ENCODE measurements around the gene CLDN6. TPM values are rescaled to one million over a fixed set of nuclear protein-coding genes. Genes with fewer than 3 reads are reported as not detected.

Gene CLDN6
- total RNA-seq, 1 donor: under 0.01 TPM

DNA sequence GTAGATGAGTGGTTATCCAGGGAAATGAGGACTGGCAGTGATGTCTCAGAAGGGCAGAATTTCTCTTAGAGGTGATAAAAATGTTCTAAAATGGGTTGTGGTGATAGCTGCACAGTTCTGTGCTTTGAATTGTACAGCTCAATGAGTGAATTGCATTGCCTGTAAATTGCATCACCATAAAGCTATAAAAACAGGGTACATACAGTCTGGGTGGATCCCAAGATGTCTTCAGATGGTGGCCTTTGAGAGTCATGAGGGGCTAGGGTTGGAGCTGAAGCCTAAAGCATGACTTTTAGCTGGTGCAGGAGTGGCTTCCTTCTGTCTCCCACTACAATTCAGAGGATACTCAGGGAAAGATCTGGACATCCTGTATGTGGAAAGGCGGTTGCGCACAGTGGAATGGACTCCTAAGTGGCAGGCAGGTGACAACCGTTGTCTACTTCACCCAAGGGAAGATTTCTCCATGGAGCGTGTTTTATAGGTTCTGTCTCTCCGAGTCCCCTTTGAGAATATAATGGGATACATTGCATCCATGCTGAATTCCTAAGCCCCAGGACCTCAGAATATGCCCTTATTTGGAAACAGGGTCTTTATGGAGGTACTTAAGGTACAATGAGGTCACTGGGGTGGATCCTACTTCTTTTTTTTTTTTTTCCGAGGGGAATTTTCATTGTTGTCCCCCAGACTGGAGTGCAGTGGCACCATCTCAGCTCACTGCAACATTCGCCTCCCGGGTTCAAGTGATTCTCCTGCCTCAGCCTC, 45.8 kb upstream of the CLDN6 start:
- no peak for DNase-seq (ENCODE audit: insufficient read length, low spot score, missing footprints)
- Histone ChIP-seq H3K27ac (ENCODE audit: low read depth, low read length) (no peak overlapping the region), H3K4me3 (ENCODE audit: insufficient read depth, low read length) (no peak overlapping the region), H3K27me3 (ENCODE audit: insufficient read depth, low read length) (peaks cover 3% of the 10 kb centered on the region), H3K79me2 (ENCODE audit: insufficient read depth, low read length) (no peaks in the 10 kb centered on the region), H3K9me3 (ENCODE audit: low read depth, low read length) (no peaks in the 10 kb centered on the region), H4K20me1 (ENCODE audit: insufficient read depth, low read length) (no peaks in the 10 kb centered on the region), H3K4me1 (ENCODE audit: insufficient read depth, low read length) (peaks cover 3% of the 10 kb centered on the region), H3K36me3 (ENCODE audit: insufficient read depth, low read length) (no peaks in the 10 kb centered on the region), H2AFZ (ENCODE audit: low read length) (no peak overlapping the region), H3K4me2 (ENCODE audit: insufficient read depth, low read length) (no peak overlapping the region)
- TF ChIP-seq, protein P1, sequence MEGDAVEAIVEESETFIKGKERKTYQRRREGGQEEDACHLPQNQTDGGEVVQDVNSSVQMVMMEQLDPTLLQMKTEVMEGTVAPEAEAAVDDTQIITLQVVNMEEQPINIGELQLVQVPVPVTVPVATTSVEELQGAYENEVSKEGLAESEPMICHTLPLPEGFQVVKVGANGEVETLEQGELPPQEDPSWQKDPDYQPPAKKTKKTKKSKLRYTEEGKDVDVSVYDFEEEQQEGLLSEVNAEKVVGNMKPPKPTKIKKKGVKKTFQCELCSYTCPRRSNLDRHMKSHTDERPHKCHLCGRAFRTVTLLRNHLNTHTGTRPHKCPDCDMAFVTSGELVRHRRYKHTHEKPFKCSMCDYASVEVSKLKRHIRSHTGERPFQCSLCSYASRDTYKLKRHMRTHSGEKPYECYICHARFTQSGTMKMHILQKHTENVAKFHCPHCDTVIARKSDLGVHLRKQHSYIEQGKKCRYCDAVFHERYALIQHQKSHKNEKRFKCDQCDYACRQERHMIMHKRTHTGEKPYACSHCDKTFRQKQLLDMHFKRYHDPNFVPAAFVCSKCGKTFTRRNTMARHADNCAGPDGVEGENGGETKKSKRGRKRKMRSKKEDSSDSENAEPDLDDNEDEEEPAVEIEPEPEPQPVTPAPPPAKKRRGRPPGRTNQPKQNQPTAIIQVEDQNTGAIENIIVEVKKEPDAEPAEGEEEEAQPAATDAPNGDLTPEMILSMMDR (IDR thresholded peaks at IDR 0.05; ENCODE audit: extremely low read depth, low read depth, low read length): no peak

- Histone ChIP-seq H3K9me3 (ENCODE audit: low read depth, low read length) (no peaks in the 10 kb centered on the region), H3K4me3 (ENCODE audit: insufficient read depth, low read length) (no peak overlapping the region), H3K27ac (ENCODE audit: low read depth, low read length) (no peak overlapping the region), H3K4me1 (ENCODE audit: insufficient read depth, low read length) (peaks cover 3% of the 10 kb centered on the region), H4K20me1 (ENCODE audit: insufficient read depth, low read length) (no peaks in the 10 kb centered on the region), H2AFZ (ENCODE audit: low read length) (no peak overlapping the region), H3K36me3 (ENCODE audit: insufficient read depth, low read length) (no peaks in the 10 kb centered on the region), H3K4me2 (ENCODE audit: insufficient read depth, low read length) (no peak overlapping the region), H3K27me3 (ENCODE audit: insufficient read depth, low read length) (peaks cover 3% of the 10 kb centered on the region), H3K79me2 (ENCODE audit: insufficient read depth, low read length) (no peaks in the 10 kb centered on the region)
- TF ChIP-seq, protein P1 (IDR thresholded peaks at IDR 0.05; ENCODE audit: extremely low read depth, low read depth, low read length): no peak
- DNase-seq (ENCODE audit: insufficient read length, low spot score, missing footprints): no peak
Measured at GRCh38 chr16:3062553-3062952, 44.6 kb upstream of the CLDN6 start.

DNA sequence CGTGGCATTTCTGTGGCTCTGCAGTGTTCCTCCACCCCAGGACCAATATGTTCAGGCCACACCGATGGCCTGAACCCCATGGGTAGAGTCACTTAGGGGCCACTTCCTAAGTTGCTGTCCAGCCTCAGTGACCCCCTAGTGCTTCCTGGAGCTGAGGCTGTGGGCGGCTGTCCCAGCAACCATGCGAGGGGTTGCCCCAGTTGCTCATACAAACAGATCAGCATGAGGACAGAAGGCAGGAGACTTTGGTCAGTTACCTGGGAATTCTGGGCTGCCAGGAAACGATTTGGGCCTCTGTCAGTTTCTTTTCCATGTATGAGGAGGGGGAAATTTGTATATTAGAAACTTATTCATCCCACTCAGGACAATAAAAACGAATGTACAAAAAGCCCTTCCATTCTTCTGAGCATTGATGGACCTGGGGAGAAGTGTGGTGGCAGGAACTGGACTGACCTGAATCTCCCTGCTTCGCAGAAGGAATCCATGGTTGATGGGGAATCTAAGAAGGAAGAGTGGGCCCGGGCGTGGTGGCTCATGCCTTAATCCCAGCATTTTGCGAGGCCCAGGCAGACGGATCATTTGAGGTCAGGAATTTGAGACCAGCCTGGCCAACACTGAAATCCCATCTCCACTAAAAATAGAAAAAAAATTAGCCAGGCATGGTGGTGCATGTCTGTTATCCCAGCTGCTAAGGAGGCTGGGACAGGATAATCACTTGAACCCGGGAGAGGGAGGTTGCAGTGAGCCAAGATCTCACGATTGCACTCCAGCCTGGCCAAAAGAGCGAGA, 42.5 kb upstream of the CLDN6 start:
- Histone ChIP-seq H4K20me1 (ENCODE audit: insufficient read depth, low read length) (no peaks in the 10 kb centered on the region), H3K4me3 (ENCODE audit: insufficient read depth, low read length) (no peak overlapping the region), H3K9me3 (ENCODE audit: low read depth, low read length) (no peaks in the 10 kb centered on the region), H3K4me2 (ENCODE audit: insufficient read depth, low read length) (no peak overlapping the region), H3K36me3 (ENCODE audit: insufficient read depth, low read length) (no peaks in the 10 kb centered on the region), H3K27ac (ENCODE audit: low read depth, low read length) (no peak overlapping the region), H3K79me2 (ENCODE audit: insufficient read depth, low read length) (no peaks in the 10 kb centered on the region), H3K27me3 (ENCODE audit: insufficient read depth, low read length) (peaks cover 3% of the 10 kb centered on the region), H2AFZ (ENCODE audit: low read length) (no peak overlapping the region), H3K4me1 (ENCODE audit: insufficient read depth, low read length) (peaks cover 3% of the 10 kb centered on the region)
- TF ChIP-seq, protein P1 (IDR thresholded peaks at IDR 0.05; ENCODE audit: extremely low read depth, low read depth, low read length): no peak
- peak; percentile 79 for DNase-seq (ENCODE audit: insufficient read length, low spot score, missing footprints)

DNA sequence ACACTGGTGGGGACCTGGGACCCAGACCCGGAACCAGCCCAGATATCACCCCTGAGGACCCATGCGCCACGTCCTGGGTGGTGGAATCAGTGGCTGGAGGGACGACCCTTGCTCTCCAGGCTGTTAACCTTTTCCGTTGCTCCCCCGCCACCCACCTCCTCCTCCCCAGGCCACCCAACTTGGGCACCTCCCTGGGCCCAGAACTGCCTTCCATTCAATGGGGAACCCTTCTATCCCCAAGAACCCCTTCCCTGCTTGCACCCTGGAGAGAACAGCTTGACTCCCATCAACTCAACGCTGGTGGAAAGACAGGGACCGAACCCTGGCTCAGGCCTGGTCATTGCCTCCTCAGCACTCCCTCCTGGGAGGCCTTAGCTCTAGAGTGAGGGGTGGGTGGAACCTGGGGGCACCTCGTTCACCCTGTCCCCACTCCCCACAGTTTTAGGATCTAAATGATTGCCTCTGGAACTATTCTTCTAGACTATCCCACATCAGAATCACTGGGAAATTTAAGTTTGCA, 41.8 kb upstream of the CLDN6 start:
- no peaks in the 10 kb centered on the region for H3K4me1 ChIP-seq (ENCODE audit: insufficient read depth, low read length)
- H3K36me3 ChIP-seq (ENCODE audit: insufficient read depth, low read length): no peaks in the 10 kb centered on the region
- DNase-seq (ENCODE audit: insufficient read length, low spot score, missing footprints): peak; percentile 62
- H3K4me3 ChIP-seq (ENCODE audit: insufficient read depth, low read length): peak overlapping the region; percentile 90
- H3K4me2 ChIP-seq (ENCODE audit: insufficient read depth, low read length): peak overlapping the region; percentile 90
- H3K27ac ChIP-seq (ENCODE audit: low read depth, low read length): no peak overlapping the region
- TF ChIP-seq, protein P1 (IDR thresholded peaks at IDR 0.05; ENCODE audit: extremely low read depth, low read depth, low read length): no peak
- H4K20me1 ChIP-seq (ENCODE audit: insufficient read depth, low read length): no peaks in the 10 kb centered on the region
- no peaks in the 10 kb centered on the region for H3K9me3 ChIP-seq (ENCODE audit: low read depth, low read length)
- peaks cover 3% of the 10 kb centered on the region for H3K27me3 ChIP-seq (ENCODE audit: insufficient read depth, low read length)
- no peaks in the 10 kb centered on the region for H3K79me2 ChIP-seq (ENCODE audit: insufficient read depth, low read length)
- peak overlapping the region; percentile 93 for H2AFZ ChIP-seq (ENCODE audit: low read length)
